ENCODE data around the gene STRA6. TPM values are rescaled to one million over a fixed set of nuclear protein-coding genes. Genes with fewer than 3 reads are reported as not detected.
"Not testable (repeated sequence)": the region's sequence is repeated elsewhere in the genome, so short reads cannot be mapped to it uniquely, and the experiment has no call there.

The STRA6 gene
- total and polyA plus RNA-seq, 2 of the 8 experiments (the other 6 are each of a cell fraction or from before 2014, with no cell fraction given), result 9.3 to 14.5 TPM

GRCh38 chr15:74160390-74160789 is 42.2 kb downstream of the STRA6 start:
- POLR2A ChIA-PET (ENCODE audit: partially characterized antibody); H3K9ac ChIP-seq (replicated peaks in 1 of 4; ENCODE audit: extremely low read depth in 1 of 4, low read depth in 3 of 4, low read length in 3 of 4): not testable (repeated sequence)

More at GRCh38 chr15:74160390-74160789, 42.2 kb downstream of the STRA6 start:
- not testable (repeated sequence) for H2AFZ ChIP-seq (ENCODE audit: low read length); H4K20me1 ChIP-seq (replicated peaks in 1 of 2; ENCODE audit: control insufficient read depth in 1 of 2, insufficient read depth in 2 of 2, low read length in 2 of 2); H4K91ac ChIP-seq (replicated peaks; ENCODE audit: insufficient read length, low read length); H3K23ac ChIP-seq (ENCODE audit: insufficient read length); H3K4me2 ChIP-seq (ENCODE audit: insufficient read depth in 1 of 2, low read depth in 2 of 2, low read length in 2 of 2); H3K9me3 ChIP-seq (ENCODE audit: insufficient read depth in 2 of 2, low read depth in 1 of 2, low read length in 1 of 2); H2BK120ac ChIP-seq (replicated peaks; ENCODE audit: low read depth, low read length); H2BK20ac ChIP-seq (ENCODE audit: low read length); H3K4ac ChIP-seq (replicated peaks; ENCODE audit: insufficient read length, low read depth, low read length); H2BK5ac ChIP-seq (ENCODE audit: low read depth, low read length); H3K27ac ChIP-seq (ENCODE audit: low read depth, low read length); FAIRE-seq; H2BK12ac ChIP-seq (ENCODE audit: low read depth, low read length); H3K18ac ChIP-seq (ENCODE audit: extremely low read depth, low read length); H2BK15ac ChIP-seq (ENCODE audit: low read length); H2AK5ac ChIP-seq (ENCODE audit: low read depth, low read length); H3K79me2 ChIP-seq (ENCODE audit: control insufficient read depth in 1 of 2, insufficient read depth in 2 of 2, low read length in 2 of 2); H3K36me3 ChIP-seq (ENCODE audit: control insufficient read depth in 2 of 4, insufficient read depth in 4 of 4, low read length in 3 of 4); H3K14ac ChIP-seq (ENCODE audit: insufficient read length); H4K5ac ChIP-seq (ENCODE audit: insufficient read length, low read depth, low read length); H3K79me1 ChIP-seq (ENCODE audit: low read depth, low read length); H3K23me2 ChIP-seq (ENCODE audit: low read depth, low read length); H3K56ac ChIP-seq (replicated peaks; ENCODE audit: insufficient read length, low read depth, low read length); H3K27me3 ChIP-seq (replicated peaks in 1 of 4; ENCODE audit: control insufficient read depth in 3 of 4, extremely low read depth in 1 of 4, insufficient read depth in 3 of 4, low read length in 3 of 4); H3K4me3 ChIP-seq (ENCODE audit: extremely low read depth in 1 of 4, insufficient read depth in 2 of 4, low read depth in 3 of 4, low read length in 4 of 4); H4K8ac ChIP-seq (ENCODE audit: extremely low read depth, insufficient read depth, low read length); DNase-seq (ENCODE audit: low read depth in 1 of 2, low spot score in 2 of 2); H3K4me1 ChIP-seq (replicated peaks in 1 of 4; ENCODE audit: control insufficient read depth in 3 of 4, insufficient read depth in 4 of 4, low read length in 3 of 4)
- CTCF ChIA-PET (ENCODE audit: partially characterized antibody), result interaction anchor here (1.2 to 1.4 kb wide), 2 partner anchors 16 to 62 kb away, joined by 3 read pairs; no protein-coding TSS in a partner anchor
- 90% methylated on average over 3 of the region's 3 CpGs; no CpG with 5 or more reads in 1 of the 2 experiments for WGBS, 2 experiments (ENCODE audit: extremely low coverage in 1 of 2, insufficient coverage in 1 of 2, insufficient read length in 1 of 2, insufficient replicate concordance in 2 of 2, low coverage in 1 of 2, low lambda C conversion rate in 2 of 2, missing lambda C conversion rate in 1 of 2)

Data from H1 (cell line).